Ovary (tissue), 9 donors: ENCODE results near the gene CRKL. TPM values are rescaled to one million over a fixed set of nuclear protein-coding genes. Genes with fewer than 3 reads are reported as not detected.

Source experiments
- DNase-seq, 5 donors: peaks; one replicate each; pipeline ENCODE4 v3.0.0-alpha.2; 2019 to 2020
- H3K27ac ChIP-seq, 2 donors: fragments of 200-600 bp; one replicate each; pipeline versions ENCODE4 v1.5.1 to v1.8.0; 2019 to 2022
- H3K27me3 ChIP-seq: fragments of 200-600 bp; one replicate; pipeline ENCODE4 v1.8.0; 2022
- H3K36me3 ChIP-seq: fragments of 200-600 bp; sonication (generic); one replicate; pipeline ENCODE4 v1.5.1; 2019
- H3K4me1 ChIP-seq: one replicate; pipeline ENCODE4 v1.8.1; 2013; ENCODE audit warnings: mild to moderate bottlenecking, moderate library complexity; ENCODE audit not compliant: insufficient read depth
- H3K4me3 ChIP-seq: fragments of 200-600 bp; sonication (generic); one replicate; pipeline ENCODE4 v1.5.1; 2017
- H3K9me3 ChIP-seq, 2 donors: fragments of 200-600 bp in 1 of 2; sonication (generic) in 1 of 2; one replicate each; pipeline versions ENCODE4 v1.5.1 to v1.8.1; 2013 to 2019; ENCODE audit warnings: mild to moderate bottlenecking in 1 of 2, moderate library complexity in 1 of 2
- CTCF ChIP-seq, 3 donors: fragments of 450-650 bp in 2 of 3; fragments of 200-600 bp in 1 of 3; IDR thresholded peaks; one replicate each; pipeline versions ENCODE4 v1.5.1 to v1.8.0; 2016 to 2022; ENCODE audit warnings: antibody characterized with exemption in 3 of 3, mild to moderate bottlenecking in 1 of 3
- EP300 ChIP-seq: sonication (generic); formaldehyde crosslinking; IDR thresholded peaks from one replicate; pipeline ENCODE4 v1.6.1; 2017; ENCODE audit warnings: antibody characterized with exemption
- POLR2A ChIP-seq: fragments of 450-650 bp; IDR thresholded peaks from one replicate; pipeline ENCODE4 v1.6.1; 2017; ENCODE audit warnings: antibody characterized with exemption, mild to moderate bottlenecking, moderate library complexity
- WGBS, 3 donors: extraction: QIAGEN DNeasy Blood & Tissue Kit in 1 of 3; methylation state at CpG; one replicate each; pipeline versions ENCODE4 v1.1.5 to v1.1.7; 2013 to 2017; 5-methylcytosine and 5-hydroxymethylcytosine counted together
- intact Hi-C, 4 donors: fragments of 100-400 bp; cut with DNase I; formaldehyde crosslinking; loops; one replicate each; pipeline versions ENCODE4 v1.11.0 to v1.15.1; 2022 to 2023
- polyA plus RNA-seq, 2 donors: library from polyadenylated mRNA; stranded (reverse); fragments of 200-250 nt in 1 of 2; fragments of 350-450 nt in 1 of 2; fragmentation: Illumina TruSeq in 1 of 2; extraction: RNeasy Lipid Tissue Mini Kit (QIAGEN cat#74804) in 1 of 2; gene quantifications; one replicate each; pipeline ENCODE4 v1.2.3, GENCODE V29; 2013 to 2014
- total RNA-seq, 7 donors: library from RNA; depleted of rRNA in 2 of 7; stranded (reverse); fragments of >200 nt in 2 of 7; fragmentation: NEBNext Ultra II Directional in 3 of 7; extraction: Animal tissue kit (Norgen Biotek cat#: 25700) in 3 of 7; gene quantifications; one replicate each; pipeline versions ENCODE4 v1.1.0 to v1.2.4, GENCODE V29; 2016 to 2023
- donor health status: DM: no; HTN: no; CAD: no; lungs with moderate emphysema.
- donor health status: DM: no; HTN: no; CAD: no.
- donor health status: Bipolar disorder and iron deficiency.
- donor health status: DM: yes; HTN: yes; CAD: no.
- donor health status: DM: no; HTN: no; CAD: no.
- donor health status: DM: yes; HTN: yes; CAD: no.

The CRKL gene
- total and polyA plus RNA-seq, 9 donors, result 22.7 to 71.5 (median 51.5) TPM

- Histone ChIP-seq H3K27ac (no peak overlapping the region), H3K27me3 (no peaks in the 10 kb centered on the region), H3K4me3 (no peak overlapping the region), H3K9me3 (no peaks in the 10 kb centered on the region), H3K4me1 (no peaks in the 10 kb centered on the region), H3K36me3 (no peaks in the 10 kb centered on the region)
- intact Hi-C loops, result no loop called here
- TF ChIP-seq POLR2A (no peak), CTCF (IDR thresholded peaks at IDR 0.05) (no peak), EP300 (no peak)
- no peak for DNase-seq
- 71 to 84% (median 71%) methylated on average over 7 of the region's 7 CpGs for WGBS, 3 donors
These were observed 46.2 kb downstream of the CRKL start for GRCh38 chr22:20963201-20964052.

GRCh38 chr22:20964090-20964798, 47.0 kb downstream of the CRKL start:
- intact Hi-C loops, result no loop called here
- H3K36me3 ChIP-seq, result no peaks in the 10 kb centered on the region
- H3K27ac ChIP-seq, result no peak overlapping the region
- no peak for TF ChIP-seq CTCF (IDR thresholded peaks at IDR 0.05)
- no peak for TF ChIP-seq EP300
- TF ChIP-seq POLR2A, result no peak
- no peaks in the 10 kb centered on the region for H3K9me3 ChIP-seq
- no peak for DNase-seq
- 41 to 50% (median 48%) methylated on average over 6 of the region's 6 CpGs for WGBS, 3 donors
- H3K4me1 ChIP-seq, result no peaks in the 10 kb centered on the region
- no peaks in the 10 kb centered on the region for H3K27me3 ChIP-seq
- no peak overlapping the region for H3K4me3 ChIP-seq

- TF ChIP-seq CTCF (IDR thresholded peaks at IDR 0.05), result no peak
- TF ChIP-seq EP300, result no peak
- no peak for TF ChIP-seq POLR2A
These were observed 47.5 kb downstream of the CRKL start for GRCh38 chr22:20964799-20965103.

GRCh38 chr22:20965104-20965887, 48.1 kb downstream of the CRKL start:
- DNase-seq, result no peak
- H3K4me1 ChIP-seq, result no peaks in the 10 kb centered on the region
- TF ChIP-seq EP300 (no peak), CTCF (IDR thresholded peaks at IDR 0.05) (no peak), POLR2A (no peak)
- H3K27me3 ChIP-seq, result no peaks in the 10 kb centered on the region
- H3K27ac ChIP-seq, result no peak overlapping the region
- intact Hi-C loops, result no loop called here
- no peaks in the 10 kb centered on the region for H3K9me3 ChIP-seq
- peak overlapping the region; percentile 23 for H3K4me3 ChIP-seq
- no peaks in the 10 kb centered on the region for H3K36me3 ChIP-seq
- 8 to 23% (median 17%) methylated on average over 19 to 63 of the region's 65 CpGs for whole genome bisulfite sequencing, 3 donors

More at GRCh38 chr22:20964799-20965103, 47.5 kb downstream of the CRKL start:
- H3K27me3 ChIP-seq, result no peaks in the 10 kb centered on the region
- H3K36me3 ChIP-seq, result no peaks in the 10 kb centered on the region
- intact Hi-C loops, result no loop called here
- H3K9me3 ChIP-seq, result no peaks in the 10 kb centered on the region
- no peak for DNase-seq
- no peaks in the 10 kb centered on the region for H3K4me1 ChIP-seq
- 1 to 4% (median 2%) methylated on average over 11 to 28 of the region's 28 CpGs for WGBS, 3 donors
- H3K4me3 ChIP-seq, result no peak overlapping the region
- no peak overlapping the region for H3K27ac ChIP-seq
